ENCODE data around the gene TMEM175.
"Not testable (repeated sequence)": the region's sequence is repeated elsewhere in the genome, so short reads cannot be mapped to it uniquely, and the experiment has no call there.

TMEM175 gene

GRCh38 chr4:925171-925570, 7.1 kb upstream of the TMEM175 start:
- no peaks in the 10 kb centered on the region for H4K20me1 ChIP-seq (ENCODE audit: insufficient read depth)
- H3K27me3 ChIP-seq (ENCODE audit: insufficient read depth, low read depth): no peaks in the 10 kb centered on the region
- H3K9ac ChIP-seq: no peak overlapping the region
- H3K4me1 ChIP-seq (ENCODE audit: low read depth, poor library complexity, severe bottlenecking): peaks cover 5% of the 10 kb centered on the region
- no peak overlapping the region for H3K4me3 ChIP-seq (IDR thresholded peaks at IDR 0.05; ENCODE audit: insufficient read depth, low read depth, low read length)
- no peak for TF ChIP-seq CTCF (conservative IDR thresholded peaks at IDR 0.05; ENCODE audit: low read depth, low read length)
- peaks cover 67% of the 10 kb centered on the region for H3K79me2 ChIP-seq (ENCODE audit: insufficient read depth, low read depth)
- no peaks in the 10 kb centered on the region for H3K36me3 ChIP-seq (ENCODE audit: insufficient read depth)
- H3K4me2 ChIP-seq: no peak overlapping the region
- no peak overlapping the region for H2AFZ ChIP-seq (ENCODE audit: low read depth)
- no peak overlapping the region for H3K27ac ChIP-seq

DNA sequence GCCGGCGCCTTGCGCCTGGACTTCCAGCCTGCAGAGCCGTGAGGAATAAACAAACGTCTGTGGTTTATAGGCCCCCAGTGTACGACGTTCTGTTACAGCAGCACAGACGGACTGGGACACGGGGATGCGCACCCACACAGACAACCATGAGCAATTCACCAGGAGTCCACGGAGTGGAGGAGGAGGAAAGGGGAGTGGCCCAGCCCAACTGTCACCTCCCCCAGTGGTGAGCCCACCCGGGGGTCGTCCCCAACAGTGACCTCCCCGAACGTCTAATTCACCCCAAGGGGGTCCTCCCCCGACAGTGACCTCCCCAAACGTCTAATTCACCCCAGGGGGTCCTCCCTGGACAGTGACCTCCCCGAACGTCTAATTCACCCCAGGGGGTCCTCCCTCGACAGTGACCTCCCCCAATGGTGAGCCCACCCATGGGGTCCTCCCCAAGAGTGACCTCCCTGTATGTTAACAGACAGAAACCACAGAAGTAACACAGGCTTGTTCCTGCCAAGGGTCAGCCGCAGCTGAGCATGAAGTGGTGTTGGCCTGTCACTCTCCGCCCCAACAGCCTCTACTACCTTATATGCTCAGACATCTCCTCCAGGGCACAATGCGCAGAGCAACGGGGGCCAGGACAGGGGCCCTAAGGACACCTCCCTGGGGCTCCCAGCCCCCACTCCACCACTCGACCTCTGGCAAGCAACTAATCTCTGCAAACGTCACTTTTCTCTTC, 6.3 kb upstream of the TMEM175 start:
- TF ChIP-seq CTCF (conservative IDR thresholded peaks at IDR 0.05; ENCODE audit: low read depth, low read length): no peak
- no peak overlapping the region for H2AFZ ChIP-seq (ENCODE audit: low read depth)
- H3K79me2 ChIP-seq (ENCODE audit: insufficient read depth, low read depth): peaks cover 72% of the 10 kb centered on the region
- no peaks in the 10 kb centered on the region for H3K27me3 ChIP-seq (ENCODE audit: insufficient read depth, low read depth)
- no peak overlapping the region for H3K9ac ChIP-seq
- no peaks in the 10 kb centered on the region for H4K20me1 ChIP-seq (ENCODE audit: insufficient read depth)
- H3K4me3 ChIP-seq (IDR thresholded peaks at IDR 0.05; ENCODE audit: insufficient read depth, low read depth, low read length): no peak overlapping the region
- H3K4me2 ChIP-seq: no peak overlapping the region
- H3K4me1 ChIP-seq (ENCODE audit: low read depth, poor library complexity, severe bottlenecking): peaks cover 11% of the 10 kb centered on the region
- no peak overlapping the region for H3K27ac ChIP-seq
- no peaks in the 10 kb centered on the region for H3K36me3 ChIP-seq (ENCODE audit: insufficient read depth)

DNA sequence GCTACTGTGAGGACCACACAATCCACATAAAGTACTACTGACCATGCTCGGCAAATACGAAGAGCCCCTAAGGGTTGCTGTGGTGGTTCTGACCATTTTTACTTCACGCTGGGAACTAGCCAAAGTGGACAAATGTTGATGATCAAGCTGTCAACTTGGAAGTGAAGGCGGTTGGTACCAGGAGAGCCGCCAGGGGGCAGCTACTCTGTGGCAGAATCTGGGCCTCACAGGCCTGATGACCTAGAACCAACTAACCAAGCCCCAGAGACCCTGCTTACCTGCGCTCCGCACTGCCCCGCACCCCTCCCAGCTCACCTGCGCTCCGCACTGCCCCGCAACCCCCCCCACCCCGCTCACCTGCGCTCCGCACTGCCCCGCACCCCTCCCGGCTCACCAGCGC, 5.7 kb upstream of the TMEM175 start:
- Histone ChIP-seq H3K27ac (no peak overlapping the region), H3K4me3 (IDR thresholded peaks at IDR 0.05; ENCODE audit: insufficient read depth, low read depth, low read length) (no peak overlapping the region), H3K27me3 (ENCODE audit: insufficient read depth, low read depth) (no peaks in the 10 kb centered on the region), H2AFZ (ENCODE audit: low read depth) (no peak overlapping the region), H4K20me1 (ENCODE audit: insufficient read depth) (no peaks in the 10 kb centered on the region), H3K4me1 (ENCODE audit: low read depth, poor library complexity, severe bottlenecking) (peaks cover 11% of the 10 kb centered on the region), H3K36me3 (ENCODE audit: insufficient read depth) (no peaks in the 10 kb centered on the region), H3K9ac (no peak overlapping the region), H3K79me2 (ENCODE audit: insufficient read depth, low read depth) (peaks cover 72% of the 10 kb centered on the region), H3K4me2 (no peak overlapping the region)
- no peak for TF ChIP-seq CTCF (conservative IDR thresholded peaks at IDR 0.05; ENCODE audit: low read depth, low read length)

- not testable (repeated sequence) for H4K20me1 ChIP-seq (ENCODE audit: insufficient read depth); H3K27me3 ChIP-seq (ENCODE audit: insufficient read depth, low read depth); H2AFZ ChIP-seq (ENCODE audit: low read depth); H3K4me3 ChIP-seq (IDR thresholded peaks at IDR 0.05; ENCODE audit: insufficient read depth, low read depth, low read length); H3K9ac ChIP-seq; H3K4me2 ChIP-seq; H3K36me3 ChIP-seq (ENCODE audit: insufficient read depth); H3K27ac ChIP-seq
- Histone ChIP-seq H3K4me1 (ENCODE audit: low read depth, poor library complexity, severe bottlenecking) (peaks cover 11% of the 10 kb centered on the region), H3K79me2 (ENCODE audit: insufficient read depth, low read depth) (peaks cover 66% of the 10 kb centered on the region)
Measured at GRCh38 chr4:927566-927965, 4.7 kb upstream of the TMEM175 start.

DNA sequence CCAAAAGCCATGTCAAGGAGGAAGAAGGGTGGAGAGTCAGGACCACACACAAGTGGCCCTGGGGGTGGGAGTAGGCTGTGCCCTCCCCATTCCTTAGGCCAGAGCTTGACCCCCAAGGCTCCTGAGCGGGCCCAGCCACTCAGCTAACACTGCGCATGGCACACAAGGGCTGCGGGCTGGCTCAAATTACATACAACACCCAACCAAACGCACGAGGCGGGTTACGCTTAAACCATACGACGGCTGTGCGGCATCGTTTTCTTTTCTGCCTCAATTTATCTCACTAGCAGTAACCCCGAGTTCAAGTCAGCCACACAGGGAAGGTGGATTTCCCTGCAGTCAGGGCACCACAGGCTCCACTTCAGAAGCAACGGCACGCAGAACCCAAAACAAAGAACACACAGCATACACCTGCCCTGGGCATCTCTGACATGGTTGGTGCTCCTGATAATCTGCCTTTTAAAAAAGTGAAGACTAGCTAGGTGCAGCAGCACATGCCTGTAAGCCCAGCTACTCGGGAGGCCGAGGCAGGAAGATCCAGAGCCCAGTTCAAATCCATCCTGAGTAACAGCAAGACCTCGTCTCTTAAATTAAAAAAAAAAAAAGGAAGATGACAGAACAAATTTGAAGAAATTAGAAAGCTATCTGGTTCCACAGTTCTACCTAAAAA, 3.0 kb upstream of the TMEM175 start:
- Histone ChIP-seq H3K36me3 (ENCODE audit: insufficient read depth) (no peaks in the 10 kb centered on the region), H3K4me2 (no peak overlapping the region), H3K27ac (no peak overlapping the region), H3K4me1 (ENCODE audit: low read depth, poor library complexity, severe bottlenecking) (peaks cover 11% of the 10 kb centered on the region), H2AFZ (ENCODE audit: low read depth) (no peak overlapping the region), H3K4me3 (IDR thresholded peaks at IDR 0.05; ENCODE audit: insufficient read depth, low read depth, low read length) (no peak overlapping the region), H3K9ac (no peak overlapping the region), H3K79me2 (ENCODE audit: insufficient read depth, low read depth) (peaks cover 56% of the 10 kb centered on the region), H3K27me3 (ENCODE audit: insufficient read depth, low read depth) (no peaks in the 10 kb centered on the region), H4K20me1 (ENCODE audit: insufficient read depth) (no peaks in the 10 kb centered on the region)
- no peak for TF ChIP-seq CTCF (conservative IDR thresholded peaks at IDR 0.05; ENCODE audit: low read depth, low read length)

All from KMS-11 (cell line).